B cell (primary cell): ENCODE data around the gene XRCC4. TPM values are rescaled to one million over a fixed set of nuclear protein-coding genes. Genes with fewer than 3 reads are reported as not detected.

Experiments
- ATAC-seq: fragments of 200-7000 bp; cut with Tn5 transposase; one replicate; pipeline ENCODE4 v1.10.0; 2021; ENCODE audit warnings: low read depth, mild to moderate bottlenecking, moderate number of reproducible peaks, moderate library complexity
- CTCF ChIA-PET: fragments of 350-600 bp; sonication (Branson Sonifier 250); formaldehyde crosslinking; loops from one replicate; lab custom pipeline; 2021; ENCODE audit warnings: antibody characterized with exemption, inconsistent platforms; lab: Charles Lee
- POLR2A ChIA-PET: fragments of 350-600 bp; sonication (Branson Sonifier 250); formaldehyde crosslinking; loops from one replicate; lab custom pipeline; 2021; ENCODE audit warnings: antibody characterized with exemption; lab: Charles Lee
- DNase-seq: peaks from one replicate; pipeline ENCODE4 v3.0.0; 2013
- H2AFZ ChIP-seq: 2 replicates; pipeline ENCODE4 v1.6.1; 2012; ENCODE audit warnings: mild to moderate bottlenecking, low read depth, low read length; ENCODE audit not compliant: insufficient read depth, poor library complexity, severe bottlenecking
- H3K27ac ChIP-seq, 2 donors: 1 replicate in 1 of 2; 2 replicates in 1 of 2; pipeline ENCODE4 v1.5.1; 2012 to 2013; ENCODE audit warnings: low read length in 2 of 2, mild to moderate bottlenecking in 2 of 2, moderate library complexity in 1 of 2
- H3K27me3 ChIP-seq, 4 experiments: fragments of 200-600 bp in 1 of 4; sonication (generic) in 1 of 4; replicated peaks in 1 of 4; 1 replicate in 2 of 4; 2 replicates in 2 of 4; pipeline versions ENCODE4 v1.6.1 to v1.7.0; 2013 to 2016; ENCODE audit warnings: low read length in 3 of 4, mild to moderate bottlenecking in 2 of 4, mixed read lengths in 1 of 4, moderate library complexity in 1 of 4; ENCODE audit not compliant: insufficient read depth in 4 of 4, control insufficient read depth in 3 of 4; ENCODE audit errors: control extremely low read depth in 1 of 4
- H3K36me3 ChIP-seq, 2 experiments: replicated peaks in 1 of 2; 1 replicate in 1 of 2; 2 replicates in 1 of 2; pipeline versions ENCODE4 v1.6.1 to v1.7.1; 2013; ENCODE audit warnings: low read length in 1 of 2; ENCODE audit not compliant: insufficient read depth in 2 of 2, control insufficient read depth in 1 of 2; ENCODE audit errors: control extremely low read depth in 1 of 2, extremely low read depth in 1 of 2
- H3K4me1 ChIP-seq, 2 donors: fragments of 200-600 bp in 1 of 2; sonication (generic) in 1 of 2; 1 replicate in 1 of 2; 2 replicates in 1 of 2; pipeline versions ENCODE4 v1.5.1 to v1.6.1; 2013 to 2017; ENCODE audit warnings: low read length in 2 of 2; ENCODE audit not compliant: control insufficient read depth in 2 of 2, insufficient read depth in 2 of 2
- H3K4me2 ChIP-seq: replicated peaks from 2 replicates; pipeline ENCODE3; 2012; ENCODE audit warnings: mild to moderate bottlenecking, low read depth, low read length; ENCODE audit not compliant: poor library complexity, severe bottlenecking
- H3K4me3 ChIP-seq, 5 experiments: fragments of 200-600 bp in 1 of 5; sonication (generic) in 1 of 5; 1 replicate in 3 of 5; 2 replicates in 2 of 5; pipeline versions ENCODE4 v1.5.1 to v1.7.0; 2011 to 2016; ENCODE audit warnings: low read length in 4 of 5, mild to moderate bottlenecking in 4 of 5, low read depth in 2 of 5, control low read depth in 1 of 5, moderate library complexity in 1 of 5; ENCODE audit not compliant: insufficient read depth in 1 of 5; ENCODE audit errors: control extremely low read depth in 1 of 5, extremely low read depth in 1 of 5
- H3K79me2 ChIP-seq: fragments of 200-600 bp; sonication (generic); one replicate; pipeline ENCODE4 v1.6.0; 2016; ENCODE audit warnings: low read length; ENCODE audit not compliant: control insufficient read depth, insufficient read depth
- H3K9ac ChIP-seq: fragments of 200-600 bp; sonication (generic); 2 replicates; pipeline ENCODE4 v1.6.1; 2017; ENCODE audit warnings: mild to moderate bottlenecking, low read length, moderate library complexity
- H3K9me3 ChIP-seq, 3 donors: one replicate each; pipeline versions ENCODE4 v1.6.1 to v1.7.1; 2013; ENCODE audit warnings: low read length in 2 of 3; ENCODE audit not compliant: control insufficient read depth in 2 of 3, insufficient read depth in 1 of 3; ENCODE audit errors: control extremely low read depth in 1 of 3
- H4K20me1 ChIP-seq: 2 replicates; pipeline ENCODE4 v1.6.0; 2012; ENCODE audit warnings: mild to moderate bottlenecking, low read length; ENCODE audit not compliant: insufficient read depth, control insufficient read depth, poor library complexity, severe bottlenecking
- H3K27ac Mint-ChIP-seq: one replicate; pipeline ENCODE4 v1.8.0; 2021; ENCODE audit warnings: mixed read lengths
- H3K27me3 Mint-ChIP-seq: one replicate; pipeline ENCODE4 v1.8.0; 2021; ENCODE audit warnings: mixed read lengths
- H3K4me1 Mint-ChIP-seq: one replicate; pipeline ENCODE4 v1.8.0; 2021; ENCODE audit warnings: mixed read lengths
- H3K4me3 Mint-ChIP-seq: one replicate; pipeline ENCODE4 v1.8.0; 2021; ENCODE audit warnings: mixed read lengths
- H3K9me3 Mint-ChIP-seq: one replicate; pipeline ENCODE4 v1.8.0; 2022; ENCODE audit warnings: mixed read lengths; ENCODE audit not compliant: insufficient read depth
- CTCF ChIP-seq: fragments of 200-600 bp; IDR thresholded peaks from one replicate; pipeline ENCODE4 v1.8.0; 2022; ENCODE audit warnings: antibody characterized with exemption, mild to moderate bottlenecking
- EZH2 ChIP-seq: IDR thresholded peaks from 2 replicates; pipeline ENCODE4 v1.6.1; 2012; ENCODE audit warnings: borderline replicate concordance, low read depth, mild to moderate bottlenecking, moderate library complexity, low read length; ENCODE audit not compliant: insufficient read depth, poor library complexity, severe bottlenecking
- WGBS: methylation state at CpG from one replicate; pipeline ENCODE4 v1.1.5; 2013; ENCODE audit warnings: missing lambda C conversion rate; ENCODE audit not compliant: insufficient coverage; 5-methylcytosine and 5-hydroxymethylcytosine counted together
- intact Hi-C: fragments of 100-400 bp; cut with micrococcal nuclease; formaldehyde crosslinking; loops from one replicate; pipeline ENCODE4 v1.10.0; 2022
- polyA plus RNA-seq: library from polyadenylated mRNA; depleted of rRNA; stranded (reverse); fragments of >200 nt; gene quantifications from 2 replicates; pipeline ENCODE4 v1.2.3, GENCODE V29; 2012
- total RNA-seq, 2 donors: library from RNA; stranded (reverse); fragments of 120-200 nt in 1 of 2; gene quantifications; 1 replicate in 1 of 2; 2 replicates in 1 of 2; pipeline versions ENCODE4 v1.2.3 to v1.2.4, GENCODE V29; 2013 to 2022

XRCC4 gene
- total and polyA plus RNA-seq, 2 donors (not counting 1 experiment from before 2014, with no cell fraction given), result 1.3 to 7.7 TPM

DNA sequence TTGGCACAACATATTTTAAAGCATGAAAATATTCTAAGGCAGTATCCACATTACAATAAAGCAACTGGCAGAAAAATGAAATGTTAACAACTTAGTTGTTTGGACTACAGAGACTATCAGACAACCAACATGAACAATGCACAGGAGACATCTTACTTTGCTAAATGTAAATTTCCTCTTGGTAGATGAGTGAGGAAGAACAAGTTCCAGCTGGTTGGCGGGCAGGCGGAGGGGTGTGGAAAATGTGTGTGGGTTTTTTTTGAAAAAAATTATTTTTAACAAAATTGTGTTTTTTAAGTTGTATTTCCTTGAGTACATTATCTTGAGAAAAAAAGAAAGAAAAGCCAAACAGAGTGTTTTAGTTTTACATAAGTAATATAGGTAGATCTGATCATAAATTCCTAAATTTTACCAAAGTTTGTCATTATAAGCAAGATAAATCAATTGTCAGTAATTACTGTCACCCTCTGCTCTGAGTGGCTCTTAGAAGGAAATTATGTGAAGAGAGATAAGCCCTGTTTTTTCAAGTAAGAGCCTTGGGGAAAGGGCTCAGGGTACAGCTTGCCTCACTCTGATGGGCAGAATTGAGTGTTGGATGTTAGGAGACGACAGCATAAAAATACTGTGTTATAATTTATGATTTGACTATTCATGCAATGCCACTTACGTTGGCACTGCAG lies 42.7 kb upstream of the XRCC4 start:
- Mint-ChIP-seq H3K9me3 (no peaks in the 10 kb centered on the region), H3K27me3 (no peaks in the 10 kb centered on the region), H3K27ac (no peak overlapping the region), H3K4me3 (no peak overlapping the region), H3K4me1 (no peaks in the 10 kb centered on the region)
- WGBS, result no CpG with 5 or more reads among the region's 4 CpGs
- Histone ChIP-seq H3K27me3 (no peaks in the 10 kb centered on the region), H3K9ac (no peak overlapping the region), H3K9me3 (no peaks in the 10 kb centered on the region), H3K4me3 (no peak overlapping the region), H3K4me2 (no peak overlapping the region), H2AFZ (no peak overlapping the region), H4K20me1 (no peaks in the 10 kb centered on the region), H3K36me3 (no peaks in the 10 kb centered on the region), H3K79me2 (no peaks in the 10 kb centered on the region), H3K4me1 (no peaks in the 10 kb centered on the region), H3K27ac (no peak overlapping the region)
- CTCF ChIA-PET, result no interaction called here
- TF ChIP-seq EZH2, result no peak
- TF ChIP-seq CTCF, result no peak
- POLR2A ChIA-PET, result no interaction called here
- intact Hi-C loops, result no loop called here
- ATAC-seq (no peak), DNase-seq (no peak)

DNA sequence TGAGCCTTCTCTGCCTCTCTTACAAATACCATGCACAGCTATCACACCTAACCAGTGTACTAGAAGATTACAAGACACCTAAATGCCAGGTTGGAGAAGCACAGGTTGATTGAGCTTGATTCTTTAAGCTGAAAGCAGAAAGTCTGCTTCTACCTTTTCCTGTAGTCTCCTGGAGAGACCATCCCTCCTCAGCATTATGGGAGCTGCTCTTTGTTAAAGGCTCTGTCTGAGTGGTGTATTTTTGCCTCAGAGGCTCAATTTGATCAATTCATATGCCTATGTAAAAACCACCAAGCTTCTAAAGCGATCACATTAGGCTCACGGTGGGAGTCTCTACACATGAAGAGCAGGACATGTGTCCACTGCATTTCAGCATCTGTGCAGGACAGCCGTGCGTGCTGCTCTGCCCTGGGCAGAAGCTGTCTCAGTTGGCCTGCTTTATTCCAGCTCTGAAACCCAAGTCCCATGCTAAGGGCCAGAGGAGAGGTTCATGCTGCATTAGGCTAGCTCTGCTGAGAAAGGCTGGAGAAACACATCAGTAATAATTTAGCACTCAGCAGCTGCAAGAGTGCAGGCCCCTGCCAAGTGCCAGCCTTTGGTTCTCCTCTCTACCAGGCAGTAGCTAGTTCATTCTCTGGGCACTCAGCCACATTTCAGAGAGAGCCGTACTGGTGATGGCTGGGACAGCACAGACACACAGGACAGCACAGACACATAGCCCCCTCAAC lies 41.8 kb upstream of the XRCC4 start:
- POLR2A ChIA-PET, result no interaction called here
- Histone ChIP-seq H2AFZ (no peak overlapping the region), H3K27me3 (no peaks in the 10 kb centered on the region), H3K4me2 (no peak overlapping the region), H3K36me3 (no peaks in the 10 kb centered on the region), H3K4me1 (no peaks in the 10 kb centered on the region), H3K79me2 (no peaks in the 10 kb centered on the region), H3K9me3 (no peaks in the 10 kb centered on the region), H4K20me1 (no peaks in the 10 kb centered on the region), H3K27ac (no peak overlapping the region), H3K9ac (no peak overlapping the region), H3K4me3 (no peak overlapping the region)
- ATAC-seq (no peak), DNase-seq (no peak)
- Mint-ChIP-seq H3K4me3 (no peak overlapping the region), H3K27me3 (no peaks in the 10 kb centered on the region), H3K4me1 (no peaks in the 10 kb centered on the region), H3K27ac (no peak overlapping the region), H3K9me3 (no peaks in the 10 kb centered on the region)
- CTCF ChIA-PET, result no interaction called here
- no peak for TF ChIP-seq CTCF
- TF ChIP-seq EZH2, result no peak
- intact Hi-C loops, result no loop called here
- WGBS, result 94% methylated on average over 4 of the region's 5 CpGs
